SK-N-SH (cell line): ENCODE results near the gene KANSL2. TPM values are rescaled to one million over a fixed set of nuclear protein-coding genes. Genes with fewer than 3 reads are reported as not detected.
"Not testable (repeated sequence)": the region's sequence is repeated elsewhere in the genome, so short reads cannot be mapped to it uniquely, and the experiment has no call there.

ENCODE experiments used
- CTCF ChIA-PET: fragments of 300-600, 350-600 bp; formaldehyde crosslinking; extraction: SDS; loops from one replicate; lab custom pipeline; 2021; lab: Yijun Ruan, JAX
- POLR2A ChIA-PET: fragments of 350-600 bp; sonication (Branson Sonifier 250); formaldehyde crosslinking; extraction: SDS; loops from one replicate; lab custom pipeline; 2020; ENCODE audit warnings: antibody characterized with exemption, inconsistent platforms; lab: Yijun Ruan, JAX
- DNase-seq: peaks from one replicate; pipeline ENCODE4 v3.0.0; 2012
- H2AFZ ChIP-seq: fragments of 200-600 bp; sonication (generic); 2 replicates; pipeline ENCODE4 v1.8.1; 2016; ENCODE audit warnings: antibody characterized with exemption, mild to moderate bottlenecking, low read depth
- H3F3A ChIP-seq: fragments of 200-600 bp; sonication (generic); replicated peaks from 2 replicates; pipeline ENCODE3; 2016; ENCODE audit warnings: antibody characterized with exemption, mild to moderate bottlenecking; ENCODE audit not compliant: insufficient read depth
- H3K27ac ChIP-seq, 2 experiments: fragments of 200-500 bp in 1 of 2; fragments of 200-600 bp in 1 of 2; sonication (Bioruptor generic) in 1 of 2; sonication (generic), shearing (Covaris generic) in 1 of 2; 2 replicates each; pipeline versions ENCODE4 v1.5.1 to v1.6.1; 2014 to 2016; ENCODE audit warnings: low read depth in 2 of 2, inconsistent platforms in 1 of 2, low read length in 1 of 2, mild to moderate bottlenecking in 1 of 2, mixed read lengths in 1 of 2
- H3K27me3 ChIP-seq: fragments of 200-600 bp; sonication (generic), shearing (Covaris generic); 2 replicates; pipeline ENCODE4 v1.6.1; 2016; ENCODE audit warnings: mixed run types; ENCODE audit not compliant: insufficient read depth
- H3K36me3 ChIP-seq, 2 experiments: fragments of 200-500 bp in 1 of 2; fragments of 200-600 bp in 1 of 2; sonication (Bioruptor generic) in 1 of 2; sonication (generic) in 1 of 2; replicated peaks in 1 of 2; 2 replicates each; pipeline versions ENCODE3 to v1.5.1; 2014 to 2016; ENCODE audit warnings: low read length in 1 of 2, mild to moderate bottlenecking in 1 of 2; ENCODE audit not compliant: insufficient read depth in 2 of 2, control insufficient read depth in 1 of 2
- H3K4me1 ChIP-seq, 2 experiments: fragments of 200-500 bp in 1 of 2; fragments of 200-600 bp in 1 of 2; sonication (Bioruptor generic) in 1 of 2; sonication (generic), shearing (Covaris generic) in 1 of 2; 2 replicates each; pipeline versions ENCODE4 v1.5.1 to v1.6.1; 2014 to 2016; ENCODE audit warnings: low read depth in 1 of 2, low read length in 1 of 2, mixed run types in 1 of 2; ENCODE audit not compliant: insufficient read depth in 2 of 2, control insufficient read depth in 1 of 2
- H3K4me2 ChIP-seq: fragments of 200-600 bp; sonication (generic), shearing (Covaris generic); 2 replicates; pipeline ENCODE4 v1.6.1; 2017; ENCODE audit warnings: mixed run types
- H3K4me3 ChIP-seq, 2 experiments: fragments of 200-500 bp in 1 of 2; fragments of 200-600 bp in 1 of 2; sonication (Bioruptor generic) in 1 of 2; sonication (generic), shearing (Covaris generic) in 1 of 2; 2 replicates each; pipeline versions ENCODE4 v1.5.1 to v1.8.1; 2014 to 2016; ENCODE audit warnings: low read depth in 2 of 2, inconsistent platforms in 1 of 2, low read length in 1 of 2, mild to moderate bottlenecking in 1 of 2, mixed read lengths in 1 of 2, moderate library complexity in 1 of 2
- H3K79me2 ChIP-seq: fragments of 200-600 bp; sonication (generic); 2 replicates; pipeline ENCODE4 v1.8.1; 2017; ENCODE audit warnings: mild to moderate bottlenecking; ENCODE audit not compliant: insufficient read depth
- H3K9ac ChIP-seq: fragments of 200-600 bp; sonication (generic); 2 replicates; pipeline ENCODE4 v1.6.1; 2017; ENCODE audit warnings: mixed run types
- H3K9me2 ChIP-seq: fragments of 200-600 bp; sonication (generic); 2 replicates; pipeline ENCODE4 v1.6.1; 2017; ENCODE audit warnings: mixed run types
- H3K9me3 ChIP-seq: fragments of 200-600 bp; sonication (generic); 2 replicates; pipeline ENCODE4 v1.6.1; 2017; ENCODE audit warnings: mixed run types, mild to moderate bottlenecking, moderate library complexity
- H4K20me1 ChIP-seq: fragments of 200-600 bp; sonication (generic); 2 replicates; pipeline ENCODE4 v1.6.1; 2017; ENCODE audit warnings: mild to moderate bottlenecking, mixed run types; ENCODE audit not compliant: insufficient read depth
- EP300 ChIP-seq, 2 experiments: IDR thresholded peaks; 2 replicates each; pipeline versions ENCODE4 v1.4.0 to v1.6.1; 2012; ENCODE audit warnings: borderline replicate concordance in 1 of 2, low read depth in 1 of 2, low read length in 1 of 2
- FOSL2 ChIP-seq: IDR thresholded peaks from 2 replicates; pipeline ENCODE4 v1.4.0; 2012; ENCODE audit warnings: low read depth, mild to moderate bottlenecking, moderate library complexity, borderline replicate concordance
- JUND ChIP-seq: IDR thresholded peaks from 2 replicates; pipeline ENCODE4 v1.4.0; 2012
- MAX ChIP-seq: IDR thresholded peaks from 2 replicates; pipeline ENCODE4 v1.4.0; 2012; ENCODE audit warnings: low read depth
- MEF2A ChIP-seq: IDR thresholded peaks from 2 replicates; pipeline ENCODE4 v1.4.0; 2012; ENCODE audit warnings: low read depth, borderline replicate concordance
- NRF1 ChIP-seq: IDR thresholded peaks from 2 replicates; pipeline ENCODE4 v1.6.1; 2012; ENCODE audit warnings: low read depth, mild to moderate bottlenecking, low read length
- POLR2AphosphoS5 ChIP-seq: IDR thresholded peaks from 2 replicates; pipeline ENCODE4 v1.6.1; 2012; ENCODE audit warnings: low read depth, low read length
- REST ChIP-seq: IDR thresholded peaks from 2 replicates; pipeline ENCODE4 v1.6.1; 2012; ENCODE audit warnings: mild to moderate bottlenecking, low read depth, low read length, moderate library complexity
- RXRA ChIP-seq: IDR thresholded peaks from 2 replicates; pipeline ENCODE4 v1.4.0; 2012; ENCODE audit warnings: low read depth, mild to moderate bottlenecking, borderline replicate concordance
- SMC3 ChIP-seq: IDR thresholded peaks from 2 replicates; pipeline ENCODE4 v1.6.1; 2012; ENCODE audit warnings: low read depth, low read length, improper control_type of control experiment
- TAF1 ChIP-seq: IDR thresholded peaks from 2 replicates; pipeline ENCODE4 v1.6.1; 2012; ENCODE audit warnings: low read depth, mild to moderate bottlenecking, low read length, moderate library complexity, borderline replicate concordance
- TCF12 ChIP-seq: IDR thresholded peaks from 2 replicates; pipeline ENCODE4 v1.4.0; 2012
- USF1 ChIP-seq: IDR thresholded peaks from 2 replicates; pipeline ENCODE4 v1.4.0; 2012; ENCODE audit warnings: low read depth, borderline replicate concordance
- YY1 ChIP-seq: IDR thresholded peaks from 2 replicates; pipeline ENCODE4 v1.4.0; 2012; ENCODE audit warnings: low read depth, mild to moderate bottlenecking
- ZBTB33 ChIP-seq: IDR thresholded peaks from 2 replicates; pipeline ENCODE4 v1.4.0; 2012; ENCODE audit warnings: low read depth, borderline replicate concordance
- WGBS: methylation state at CpG from one replicate; pipeline ENCODE4 v1.1.6; 2017; ENCODE audit warnings: low lambda C conversion rate; 5-methylcytosine and 5-hydroxymethylcytosine counted together
- polyA plus RNA-seq, 3 experiments: library from polyadenylated mRNA; depleted of rRNA; stranded (reverse); fragments of >200 nt; gene quantifications; 2 replicates each; pipeline ENCODE4 v1.2.3, GENCODE V29; 2012

Gene KANSL2
- polyA plus RNA-seq, 1 of the 3 experiments (the other 2 are of a cell fraction) = 32.8 TPM

GRCh38 chr12:48698822-48699221, 16.8 kb upstream of the KANSL2 start:
- H3K4me3 ChIP-seq, DNase-seq, H4K20me1 ChIP-seq, H3K4me2 ChIP-seq, H3K27me3 ChIP-seq, H3K27ac ChIP-seq, H3K4me1 ChIP-seq, H3K9ac ChIP-seq, CTCF ChIA-PET, H3K9me3 ChIP-seq, H2AFZ ChIP-seq, H3K9me2 ChIP-seq: not testable (repeated sequence)
- peaks cover 79% of the 10 kb centered on the region for H3K79me2 ChIP-seq
- H3F3A ChIP-seq = peaks cover 20% of the 10 kb centered on the region
- WGBS = 96% methylated on average over 7 of the region's 7 CpGs
- peaks cover 52 to 61% of the 10 kb centered on the region in 2 experiments for H3K36me3 ChIP-seq
- POLR2A ChIA-PET = interaction anchor here (0.7 kb wide), 1 partner anchor 112 kb away, joined by 3 read pairs; no protein-coding TSS in a partner anchor

- H3K4me3 ChIP-seq = no peak overlapping the region
- H4K20me1 ChIP-seq = no peaks in the 10 kb centered on the region; the same call in 1 of the 2 replicates
- WGBS = 98% methylated on average over 5 of the region's 5 CpGs
- H3K4me1 ChIP-seq = no peaks in the 10 kb centered on the region
- peaks cover 14% of the 10 kb centered on the region for H3F3A ChIP-seq
- no peaks in the 10 kb centered on the region for H3K9me2 ChIP-seq
- H3K9ac ChIP-seq = no peak overlapping the region
- no peak overlapping the region for H3K4me2 ChIP-seq
- H2AFZ ChIP-seq = no peak overlapping the region
- H3K79me2 ChIP-seq = peaks cover 73% of the 10 kb centered on the region
- H3K27me3 ChIP-seq = no peaks in the 10 kb centered on the region
- no peak overlapping the region for H3K27ac ChIP-seq
- DNase-seq = no peak
- peaks cover 67 to 72% of the 10 kb centered on the region in 2 experiments for H3K36me3 ChIP-seq
- H3K9me3 ChIP-seq = no peaks in the 10 kb centered on the region
- CTCF ChIA-PET = interaction anchor here (0.8 kb wide), 1 partner anchor 118 kb away, joined by 4 read pairs; no protein-coding TSS in a partner anchor
- no peak for TF ChIP-seq NRF1
- TF ChIP-seq YY1 = no peak
- TF ChIP-seq MEF2A = no peak
- TF ChIP-seq SMC3 = no peak
- TF ChIP-seq EP300 (IDR thresholded peaks at IDR 0.05; ENCODE audit: borderline replicate concordance in 1 of 2, low read depth in 1 of 2, low read length in 1 of 2) = no peak
- no peak for TF ChIP-seq FOSL2
- TF ChIP-seq TCF12 = no peak
- TF ChIP-seq POLR2AphosphoS5 = no peak
- no peak for TF ChIP-seq ZBTB33
- TF ChIP-seq USF1 = no peak
- TF ChIP-seq RXRA = no peak
- no peak for TF ChIP-seq MAX
- TF ChIP-seq JUND = no peak
- no peak for TF ChIP-seq REST
- no peak for TF ChIP-seq TAF1
- TF ChIP-seq, all 33 proteins: peak for 0
- POLR2A ChIA-PET = no interaction called here
Measured at GRCh38 chr12:48696626-48697025, 14.6 kb upstream of the KANSL2 start.
